Astrocyte (in vitro differentiated cells and primary cell): Measurements from ENCODE around the gene ACOT12.

ENCODE experiments used
- CTCF ChIP-seq: IDR thresholded peaks from 2 replicates; pipeline ENCODE4 v1.5.1; 2011; ENCODE audit warnings: low read depth, mild to moderate bottlenecking, inconsistent platforms, low read length, moderate library complexity; ENCODE audit not compliant: insufficient read depth
- EZH2 ChIP-seq: IDR thresholded peaks from 2 replicates; pipeline ENCODE4 v1.6.1; 2012; ENCODE audit warnings: mild to moderate bottlenecking, low read length, inconsistent platforms; ENCODE audit not compliant: insufficient read depth

GRCh38 chr5:81344736-81345135 is 49.2 kb downstream of the ACOT12 start:
- TF ChIP-seq CTCF (no peak), EZH2 (no peak)
